ENCODE data around the gene TSPYL6.

DNA sequence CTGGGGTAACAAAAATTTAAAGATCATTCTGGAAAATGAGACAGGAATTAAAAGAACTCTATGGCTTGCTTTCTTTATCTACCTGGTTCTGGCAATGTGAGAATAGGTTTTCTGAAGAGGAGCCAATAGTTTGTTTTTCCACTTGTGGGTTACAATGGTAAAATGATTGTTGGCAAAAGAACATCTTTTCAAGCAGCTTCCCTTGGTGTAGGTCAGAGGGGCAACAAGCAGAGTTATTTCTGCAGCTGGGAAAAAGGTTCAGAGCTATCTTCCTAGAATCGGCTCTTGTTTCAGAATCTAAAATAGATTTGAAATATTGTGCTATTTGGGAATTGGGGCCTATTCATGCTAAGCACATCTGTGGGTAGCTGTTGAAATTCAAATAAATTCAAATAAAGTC lies 11.5 kb upstream of the TSPYL6 start:
- no peak for TF ChIP-seq POLR2A (IDR thresholded peaks at IDR 0.05; ENCODE audit: low read length)
- TF ChIP-seq GATA1 (IDR thresholded peaks at IDR 0.05; ENCODE audit: low read depth, low read length), result no peak

Measured in erythroblast (primary cell).